Tibial nerve (tissue), 3 donors: ENCODE results near the gene MON2.

Source experiments
- CTCF ChIP-seq, 5 experiments: fragments of 200-600 bp in 3 of 5; fragments of 450-650 bp in 2 of 5; sonication (generic) in 3 of 5; IDR thresholded peaks; one replicate each; pipeline ENCODE4 v1.5.1; 2016 to 2019; ENCODE audit warnings: antibody characterized with exemption in 5 of 5, mild to moderate bottlenecking in 3 of 5, moderate library complexity in 2 of 5
- POLR2A ChIP-seq, 2 donors: fragments of 450-650 bp; IDR thresholded peaks; one replicate each; pipeline ENCODE4 v1.6.1; 2017; ENCODE audit warnings: antibody characterized with exemption in 2 of 2, mild to moderate bottlenecking in 2 of 2, moderate library complexity in 2 of 2

GRCh38 chr12:62629971-62630739 lies 163.5 kb downstream of the MON2 start:
- TF ChIP-seq POLR2A (IDR thresholded peaks at IDR 0.05) (no peak), CTCF (IDR thresholded peaks at IDR 0.05) (no peak)
